K562 (cell line): ENCODE results near the gene NEURL1. TPM values are rescaled to one million over a fixed set of nuclear protein-coding genes. Genes with fewer than 3 reads are reported as not detected.

Experiments
- ATAC-seq: fragments of 200-7000 bp; cut with Tn5 transposase; 3 replicates; pipeline ENCODE4 v1.9.1; 2020; ENCODE audit warnings: moderate library complexity
- BruUV-seq: library from RNA; stranded (reverse); fragments of 400-500 nt; replicated peaks from 2 replicates; lab custom pipeline; 2021; lab: Mats Ljungman, UMichigan
- CTCF ChIA-PET: fragments of 300-600 bp; formaldehyde crosslinking; extraction: SDS; loops from one replicate; lab custom pipeline; 2021; ENCODE audit warnings: low intra/inter-chr PET ratio; lab: Yijun Ruan, JAX
- POLR2A ChIA-PET: fragments of 300-600, 350-650 bp; sonication (Branson Sonifier 250); formaldehyde crosslinking; extraction: SDS; loops from one replicate; lab custom pipeline; 2021; ENCODE audit warnings: antibody characterized with exemption, inconsistent platforms; lab: Yijun Ruan, JAX
- DNase-seq, 4 experiments: peaks; one replicate each; pipeline versions ENCODE4 v3.0.0 to v3.0.0-alpha.2; 2011 to 2018; ENCODE audit warnings: low spot score in 3 of 4, mixed read lengths in 3 of 4; ENCODE audit errors: extremely low read depth in 1 of 4
- FAIRE-seq: peaks from 2 replicates; lab custom pipeline; 2011; peaks lifted over from hg19 to GRCh38; lab: Jason Lieb, UNC
- H2AFZ ChIP-seq: 2 replicates; pipeline ENCODE4 v1.6.0; 2011; ENCODE audit warnings: low read depth, low read length, control low read depth, inconsistent platforms
- H3K27ac ChIP-seq: fragments of 200-600 bp; 3 replicates; pipeline ENCODE4 v1.8.0; 2011; ENCODE audit warnings: low read depth, mild to moderate bottlenecking, control low read depth, inconsistent platforms, low read length, moderate library complexity, mixed read lengths; ENCODE audit errors: extremely low read depth
- H3K27me3 ChIP-seq, 2 experiments: fragments of 300-600 bp in 1 of 2; 2 replicates in 1 of 2; 3 replicates in 1 of 2; pipeline versions ENCODE4 v1.6.0 to v1.8.0; 2011; ENCODE audit warnings: inconsistent platforms in 2 of 2, low read length in 2 of 2, mild to moderate bottlenecking in 1 of 2, mixed read lengths in 1 of 2, moderate library complexity in 1 of 2; ENCODE audit not compliant: control insufficient read depth in 2 of 2, insufficient read depth in 2 of 2
- H3K36me3 ChIP-seq: fragments of 300-600 bp; 3 replicates; pipeline ENCODE4 v1.8.0; 2011; ENCODE audit warnings: mild to moderate bottlenecking, low read length, inconsistent platforms; ENCODE audit not compliant: control insufficient read depth, insufficient read depth
- H3K4me1 ChIP-seq, 2 experiments: fragments of 200-600 bp in 1 of 2; replicated peaks in 1 of 2; 2 replicates in 1 of 2; 3 replicates in 1 of 2; pipeline versions ENCODE4 v1.5.1 to v1.8.0; 2011; ENCODE audit warnings: inconsistent platforms in 2 of 2, low read length in 2 of 2, mild to moderate bottlenecking in 1 of 2, mixed read lengths in 1 of 2, moderate library complexity in 1 of 2; ENCODE audit not compliant: control insufficient read depth in 2 of 2, insufficient read depth in 2 of 2
- H3K4me2 ChIP-seq: 2 replicates; pipeline ENCODE4 v1.6.1; 2011; ENCODE audit warnings: low read length, control low read depth, inconsistent platforms, mixed read lengths; ENCODE audit not compliant: insufficient read depth
- H3K4me3 ChIP-seq: fragments of 200-600 bp; sonication (generic), shearing (Covaris generic); 2 replicates; pipeline ENCODE4 v1.5.1; 2016; ENCODE audit warnings: control low read depth, inconsistent platforms
- H3K79me2 ChIP-seq: fragments of 200-600 bp; 3 replicates; pipeline ENCODE4 v1.8.0; 2011; ENCODE audit warnings: low read length, inconsistent platforms; ENCODE audit not compliant: control insufficient read depth, insufficient read depth
- H3K9ac ChIP-seq, 2 experiments: 2 replicates each; pipeline versions ENCODE4 v1.6.0 to v1.6.1; 2011; ENCODE audit warnings: low read depth in 2 of 2, low read length in 2 of 2, control low read depth in 1 of 2, inconsistent platforms in 1 of 2, mild to moderate bottlenecking in 1 of 2, mixed read lengths in 1 of 2; ENCODE audit not compliant: insufficient read depth in 1 of 2
- H3K9me1 ChIP-seq: one replicate; pipeline ENCODE4 v1.6.0; 2011; ENCODE audit warnings: inconsistent platforms, mild to moderate bottlenecking, low read length, moderate library complexity; ENCODE audit not compliant: control insufficient read depth, insufficient read depth
- H3K9me3 ChIP-seq: replicated peaks from 2 replicates; pipeline ENCODE4 v1.5.1; 2011; ENCODE audit warnings: low read depth, low read length, inconsistent platforms; ENCODE audit not compliant: control insufficient read depth, insufficient read depth
- H4K20me1 ChIP-seq: replicated peaks from 2 replicates; pipeline ENCODE4 v1.6.1; 2011; ENCODE audit warnings: low read length, inconsistent platforms, mixed read lengths; ENCODE audit not compliant: control insufficient read depth, insufficient read depth
- EHMT2 ChIP-seq: fragments of 450-650 bp; IDR thresholded peaks from 2 replicates; pipeline ENCODE4 v1.6.1; 2018; ENCODE audit warnings: antibody characterized with exemption
- HMG20A ChIP-seq: fragments of 450-650 bp; formaldehyde crosslinking; conservative IDR thresholded peaks from 2 replicates; pipeline ENCODE4 v1.4.0; 2020; ENCODE audit warnings: mild to moderate bottlenecking, mixed read lengths
- NFRKB ChIP-seq: fragments of 450-650 bp; IDR thresholded peaks from 2 replicates; pipeline ENCODE4 v1.6.1; 2016; ENCODE audit warnings: low read depth
- SMARCB1 ChIP-seq: IDR thresholded peaks from 2 replicates; pipeline ENCODE4 v1.6.1; 2011; ENCODE audit warnings: improper control_type of control experiment, low read depth; ENCODE audit not compliant: insufficient read length
- STAT5B ChIP-seq: fragments of 250-450 bp; sonication (Bioruptor Pico); IDR thresholded peaks from 2 replicates; pipeline ENCODE4 v1.8.0; 2021; ENCODE audit warnings: mild to moderate bottlenecking, inconsistent platforms
- U2AF1 ChIP-seq: fragments of 200-400 bp; formaldehyde crosslinking; optimal IDR thresholded peaks from 2 replicates; pipeline ENCODE3; 2017; ENCODE audit warnings: mild to moderate bottlenecking, low read depth, low read length, moderate library complexity
- ZNF717 ChIP-seq: fragments of 250-450 bp; sonication (Bioruptor Pico); IDR thresholded peaks from 2 replicates; pipeline ENCODE4 v1.5.0; 2021
- WGBS: fragments of 100-300 bp; shearing (Covaris generic); methylation state at CpG from one replicate; pipeline ENCODE4 v1.1.6; 2016; ENCODE audit warnings: low coverage, mixed read lengths; ENCODE audit not compliant: insufficient coverage; ENCODE audit errors: missing lambda C conversion rate; 5-methylcytosine and 5-hydroxymethylcytosine counted together
- in situ Hi-C: fragments of 300-500 bp; cut with MboI; formaldehyde crosslinking; loops from 4 replicates; pipeline ENCODE4 v1.15.0; 2018; ENCODE audit warnings: inconsistent platforms, mixed read lengths
- intact Hi-C: fragments of 100-400 bp; cut with micrococcal nuclease; formaldehyde crosslinking; loops from 2 replicates; pipeline ENCODE4 v1.14.2; 2022
- polyA plus RNA-seq, 8 experiments: library from polyadenylated mRNA; depleted of rRNA in 4 of 8; stranded (reverse) in 5 of 8; unstranded in 3 of 8; fragments of >200 nt; fragmentation: Nextera tagmentation in 2 of 8; fragmentation: Illumina TruSeq in 1 of 8; extraction: Ambion mirVana in 2 of 8; extraction: Trizol in 1 of 8; gene quantifications; 2 replicates each; pipeline versions ENCODE4 v1.2.1 to v1.2.3, GENCODE V29; 2011 to 2014; ENCODE audit warnings: inconsistent platforms in 1 of 8, missing spikeins in 1 of 8
- total RNA-seq, 7 experiments: library from RNA; depleted of rRNA in 6 of 7; stranded (reverse); fragments of >200 nt in 6 of 7; fragmentation: Illumina TruSeq in 2 of 7; extraction: Trizol in 2 of 7; gene quantifications; 2 replicates each; pipeline versions ENCODE4 v1.2.1 to v1.2.3, GENCODE V29; 2011 to 2021; ENCODE audit warnings: low replicate concordance in 1 of 7
- TF ChIP-seq, protein P1 (sequence below): sonication (generic); formaldehyde crosslinking; IDR thresholded peaks from 2 replicates; pipeline ENCODE4 v1.9.0; 2022; ENCODE audit warnings: mild to moderate bottlenecking, missing genetic modification reagents
- TF ChIP-seq, protein P2 (sequence below): fragments of 450-650 bp; IDR thresholded peaks from 2 replicates; pipeline ENCODE4 v1.6.1; 2016

Gene NEURL1
- total and polyA plus RNA-seq, 9 of the 15 experiments (the other 6 are each of a cell fraction or from before 2014, with no cell fraction given), result 0.01 to 0.45 (median 0.16) TPM; not detected in 5

DNA sequence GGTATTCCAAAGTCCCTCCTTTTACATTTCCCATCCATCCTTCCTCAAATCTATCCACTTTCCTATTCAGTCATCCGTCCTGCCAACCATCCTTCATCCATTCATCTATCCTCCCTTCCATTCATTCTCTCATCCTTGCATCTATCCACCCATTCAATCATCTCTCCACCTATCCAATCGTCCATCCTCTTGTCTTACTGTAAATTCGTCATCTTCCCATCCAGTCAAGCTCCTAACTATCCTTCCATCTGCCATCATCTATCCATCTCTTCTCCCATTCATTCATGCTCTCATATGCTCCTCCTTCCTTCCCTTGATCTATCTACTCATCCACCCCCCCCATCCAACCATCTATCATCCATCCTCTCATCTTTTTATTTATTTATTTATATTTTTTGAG, 19.4 kb upstream of the NEURL1 start:
- no peak for FAIRE-seq
- H3K9ac ChIP-seq, result no peak overlapping the region
- H3K27me3 ChIP-seq, result peaks cover 0 to 7% of the 10 kb centered on the region in 2 experiments; a peak in 1 of 5 replicates
- 19% methylated on average over 3 of the region's 3 CpGs for WGBS
- H4K20me1 ChIP-seq, result no peaks in the 10 kb centered on the region; the same call in 1 of the 2 replicates
- no peaks in the 10 kb centered on the region for H3K36me3 ChIP-seq
- H3K4me1 ChIP-seq, result peaks cover 10 to 19% of the 10 kb centered on the region in 2 experiments; a peak in 3 of 5 replicates
- H2AFZ ChIP-seq, result no peak overlapping the region
- no peaks in the 10 kb centered on the region for H3K9me1 ChIP-seq
- no TSS peak for BruUV-seq
- no peaks in the 10 kb centered on the region for H3K9me3 ChIP-seq
- ChIA-PET CTCF (no interaction called here), POLR2A (no interaction called here)
- no peak overlapping the region for H3K27ac ChIP-seq
- no peak for DNase-seq
- in situ Hi-C loops (no loop called here), intact Hi-C loops (no loop called here)
- ATAC-seq, result no peak
- H3K4me3 ChIP-seq, result no peak overlapping the region
- TF ChIP-seq NFRKB, result no peak
- 0 out of 2 replicates have a peak, but pooled peaks have one; percentile 10 for TF ChIP-seq EHMT2
- H3K79me2 ChIP-seq, result no peaks in the 10 kb centered on the region
- H3K4me2 ChIP-seq, result no peak overlapping the region

DNA sequence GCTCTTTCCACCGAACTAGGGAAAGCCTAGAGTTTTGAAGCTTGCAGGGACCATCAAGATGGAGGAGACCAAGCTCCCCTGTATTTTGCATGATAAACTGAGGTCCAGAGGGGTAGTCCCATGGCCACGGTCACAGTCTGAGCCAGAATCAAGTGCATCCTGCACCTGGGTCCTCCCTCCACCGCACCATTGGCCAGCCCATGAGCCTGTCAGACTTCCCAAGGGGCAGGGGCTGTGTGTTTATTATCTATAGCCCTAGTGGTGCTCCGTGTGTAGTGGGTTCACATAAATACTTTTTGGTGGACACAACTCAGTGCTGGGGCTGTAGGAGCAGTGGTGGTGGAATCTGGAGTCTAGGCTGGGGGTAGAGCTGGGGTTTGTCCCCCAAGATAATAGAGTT, 18.1 kb upstream of the NEURL1 start:
- WGBS, result 10% methylated on average over 1 of the region's 4 CpGs
- H3K9me3 ChIP-seq, result no peaks in the 10 kb centered on the region
- H3K36me3 ChIP-seq, result no peaks in the 10 kb centered on the region
- FAIRE-seq (peak; percentile 6), DNase-seq (no peak), ATAC-seq (0 out of 3 replicates have a peak, but pooled peaks have one; percentile 17)
- intact Hi-C loops, result no loop called here
- peaks cover 10 to 22% of the 10 kb centered on the region in 2 experiments; a peak in 3 of 5 replicates for H3K4me1 ChIP-seq
- TF ChIP-seq U2AF1, result no peak
- TF ChIP-seq SMARCB1, result no peak
- TF ChIP-seq HMG20A (CRISPR knock-in tag), result no peak
- TF ChIP-seq, protein P1, sequence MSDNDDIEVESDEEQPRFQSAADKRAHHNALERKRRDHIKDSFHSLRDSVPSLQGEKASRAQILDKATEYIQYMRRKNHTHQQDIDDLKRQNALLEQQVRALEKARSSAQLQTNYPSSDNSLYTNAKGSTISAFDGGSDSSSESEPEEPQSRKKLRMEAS, result no peak
- no peak for TF ChIP-seq ZNF717 (CRISPR knock-in tag)
- TF ChIP-seq STAT5B (CRISPR knock-in tag), result no peak
- TF ChIP-seq, protein P2, sequence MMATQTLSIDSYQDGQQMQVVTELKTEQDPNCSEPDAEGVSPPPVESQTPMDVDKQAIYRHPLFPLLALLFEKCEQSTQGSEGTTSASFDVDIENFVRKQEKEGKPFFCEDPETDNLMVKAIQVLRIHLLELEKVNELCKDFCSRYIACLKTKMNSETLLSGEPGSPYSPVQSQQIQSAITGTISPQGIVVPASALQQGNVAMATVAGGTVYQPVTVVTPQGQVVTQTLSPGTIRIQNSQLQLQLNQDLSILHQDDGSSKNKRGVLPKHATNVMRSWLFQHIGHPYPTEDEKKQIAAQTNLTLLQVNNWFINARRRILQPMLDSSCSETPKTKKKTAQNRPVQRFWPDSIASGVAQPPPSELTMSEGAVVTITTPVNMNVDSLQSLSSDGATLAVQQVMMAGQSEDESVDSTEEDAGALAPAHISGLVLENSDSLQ, result peak; percentile 52; the same call in 1 of the 2 replicates
- H3K79me2 ChIP-seq, result no peaks in the 10 kb centered on the region
- no peaks in the 10 kb centered on the region for H3K27me3 ChIP-seq
- in situ Hi-C loops, result loop anchor here (5.0 kb wide), 1 partner anchor 63 kb away; no protein-coding TSS in a partner anchor
- no peak overlapping the region for H3K4me2 ChIP-seq
- H3K4me3 ChIP-seq, result no peak overlapping the region
- BruUV-seq, result no TSS peak
- no peak overlapping the region for H3K27ac ChIP-seq
- CTCF ChIA-PET, result no interaction called here
- H4K20me1 ChIP-seq, result no peaks in the 10 kb centered on the region; the same call in 1 of the 2 replicates
- no peaks in the 10 kb centered on the region for H3K9me1 ChIP-seq
- peak overlapping the region in 1 of 2 experiments; percentile 5; a peak in 1 of 4 replicates for H3K9ac ChIP-seq
- no peak overlapping the region for H2AFZ ChIP-seq
- POLR2A ChIA-PET, result no interaction called here
